A673 (cell line): ENCODE results near the gene POLR1H.

Experiments used
- EZH2 ChIP-seq: fragments of 200-600 bp; sonication (generic); IDR thresholded peaks from 2 replicates; pipeline ENCODE4 v1.6.1; 2017; ENCODE audit warnings: borderline replicate concordance, low read depth, mild to moderate bottlenecking, mixed read lengths, antibody characterized with exemption, low read length; ENCODE audit not compliant: poor library complexity, severe bottlenecking
- TF ChIP-seq, protein P1 (sequence below): fragments of 300-800, 200-600 bp; sonication (generic); conservative IDR thresholded peaks from 2 replicates; pipeline ENCODE4 v1.5.1; 2017; ENCODE audit warnings: low read depth, mild to moderate bottlenecking, antibody characterized with exemption, low read length, moderate library complexity, mixed read lengths

GRCh38 chr6:30043744-30044143 lies 17.3 kb upstream of the POLR1H start:
- TF ChIP-seq, protein P1, sequence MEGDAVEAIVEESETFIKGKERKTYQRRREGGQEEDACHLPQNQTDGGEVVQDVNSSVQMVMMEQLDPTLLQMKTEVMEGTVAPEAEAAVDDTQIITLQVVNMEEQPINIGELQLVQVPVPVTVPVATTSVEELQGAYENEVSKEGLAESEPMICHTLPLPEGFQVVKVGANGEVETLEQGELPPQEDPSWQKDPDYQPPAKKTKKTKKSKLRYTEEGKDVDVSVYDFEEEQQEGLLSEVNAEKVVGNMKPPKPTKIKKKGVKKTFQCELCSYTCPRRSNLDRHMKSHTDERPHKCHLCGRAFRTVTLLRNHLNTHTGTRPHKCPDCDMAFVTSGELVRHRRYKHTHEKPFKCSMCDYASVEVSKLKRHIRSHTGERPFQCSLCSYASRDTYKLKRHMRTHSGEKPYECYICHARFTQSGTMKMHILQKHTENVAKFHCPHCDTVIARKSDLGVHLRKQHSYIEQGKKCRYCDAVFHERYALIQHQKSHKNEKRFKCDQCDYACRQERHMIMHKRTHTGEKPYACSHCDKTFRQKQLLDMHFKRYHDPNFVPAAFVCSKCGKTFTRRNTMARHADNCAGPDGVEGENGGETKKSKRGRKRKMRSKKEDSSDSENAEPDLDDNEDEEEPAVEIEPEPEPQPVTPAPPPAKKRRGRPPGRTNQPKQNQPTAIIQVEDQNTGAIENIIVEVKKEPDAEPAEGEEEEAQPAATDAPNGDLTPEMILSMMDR = no peak
- no peak for TF ChIP-seq EZH2
